ENCODE results near the gene CTR9. TPM values are rescaled to one million over a fixed set of nuclear protein-coding genes. Genes with fewer than 3 reads are reported as not detected.

The CTR9 gene
- 10 to 100 TPM; 20.9 to 28.8 (median 23.7) TPM for total RNA-seq

DNA sequence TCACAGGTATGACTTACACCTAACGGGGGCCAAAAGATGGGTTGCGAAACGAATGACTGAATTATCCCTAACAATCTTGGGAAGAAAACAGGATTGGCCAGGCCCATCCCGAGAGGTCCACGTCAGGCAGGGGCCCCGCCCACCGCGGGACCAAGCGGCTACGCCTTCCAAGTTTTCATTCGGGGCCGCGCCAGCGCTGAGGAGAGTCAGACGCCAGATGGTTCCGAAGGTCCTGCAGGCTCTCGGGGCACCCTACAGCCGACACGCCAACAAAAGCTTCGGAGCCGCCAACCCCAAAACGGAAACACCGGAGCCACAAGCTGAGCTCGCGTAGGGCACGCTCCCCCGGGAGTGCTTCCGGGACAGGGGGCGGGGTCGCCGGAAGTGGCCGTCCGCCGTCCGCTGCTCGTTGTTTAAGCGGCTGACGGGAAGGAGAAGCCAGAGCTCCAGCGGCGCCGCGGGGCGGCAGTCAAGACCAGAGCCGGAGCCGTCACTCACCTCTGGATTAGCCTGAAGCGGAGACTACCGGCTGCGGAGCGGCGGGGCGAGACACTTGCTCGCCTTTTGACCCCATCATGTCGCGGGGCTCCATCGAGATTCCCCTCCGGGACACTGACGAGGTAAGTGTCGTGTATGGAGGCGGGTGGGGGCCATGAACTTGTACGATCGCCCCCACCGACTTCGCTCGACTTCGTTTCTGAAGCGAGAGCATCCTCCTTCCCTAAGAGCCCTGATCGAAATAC lies at the start of gene CTR9:
Gene CTR9 (plus strand): TSS at position 409 of the 743 bp plus-strand sequence. CDS start 167 bp downstream, at position 576.
- DNase-seq (ENCODE audit: low spot score): peak; percentile 73
- TF ChIP-seq, protein P1, sequence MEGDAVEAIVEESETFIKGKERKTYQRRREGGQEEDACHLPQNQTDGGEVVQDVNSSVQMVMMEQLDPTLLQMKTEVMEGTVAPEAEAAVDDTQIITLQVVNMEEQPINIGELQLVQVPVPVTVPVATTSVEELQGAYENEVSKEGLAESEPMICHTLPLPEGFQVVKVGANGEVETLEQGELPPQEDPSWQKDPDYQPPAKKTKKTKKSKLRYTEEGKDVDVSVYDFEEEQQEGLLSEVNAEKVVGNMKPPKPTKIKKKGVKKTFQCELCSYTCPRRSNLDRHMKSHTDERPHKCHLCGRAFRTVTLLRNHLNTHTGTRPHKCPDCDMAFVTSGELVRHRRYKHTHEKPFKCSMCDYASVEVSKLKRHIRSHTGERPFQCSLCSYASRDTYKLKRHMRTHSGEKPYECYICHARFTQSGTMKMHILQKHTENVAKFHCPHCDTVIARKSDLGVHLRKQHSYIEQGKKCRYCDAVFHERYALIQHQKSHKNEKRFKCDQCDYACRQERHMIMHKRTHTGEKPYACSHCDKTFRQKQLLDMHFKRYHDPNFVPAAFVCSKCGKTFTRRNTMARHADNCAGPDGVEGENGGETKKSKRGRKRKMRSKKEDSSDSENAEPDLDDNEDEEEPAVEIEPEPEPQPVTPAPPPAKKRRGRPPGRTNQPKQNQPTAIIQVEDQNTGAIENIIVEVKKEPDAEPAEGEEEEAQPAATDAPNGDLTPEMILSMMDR (IDR thresholded peaks at IDR 0.05): no peak
- ATAC-seq (ENCODE audit: low FRiP score): peak; percentile 95

DNA sequence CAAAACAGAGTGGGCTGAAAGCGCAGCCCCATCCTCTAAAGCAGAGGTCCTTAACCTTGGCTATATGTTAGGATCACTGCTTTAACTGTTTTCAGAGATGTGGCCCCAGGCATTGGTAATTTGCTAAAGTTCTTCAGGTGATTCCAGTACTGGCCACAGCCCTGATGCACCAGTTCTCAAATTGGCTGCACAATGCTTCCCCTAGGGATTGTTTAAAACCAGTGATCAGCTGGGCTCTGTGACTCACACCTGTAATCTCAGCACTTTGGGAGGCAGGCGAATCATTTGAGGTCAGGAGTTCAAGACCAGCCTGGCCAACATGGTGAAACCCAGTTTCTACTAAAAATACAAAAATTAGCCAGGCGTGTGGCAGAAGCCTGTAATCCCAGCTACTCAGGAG lies 49.1 kb upstream of the CTR9 start:
- TF ChIP-seq, protein P1 (IDR thresholded peaks at IDR 0.05): no peak
- DNase-seq (ENCODE audit: low spot score) (no peak), ATAC-seq (ENCODE audit: low FRiP score) (no peak)

DNA sequence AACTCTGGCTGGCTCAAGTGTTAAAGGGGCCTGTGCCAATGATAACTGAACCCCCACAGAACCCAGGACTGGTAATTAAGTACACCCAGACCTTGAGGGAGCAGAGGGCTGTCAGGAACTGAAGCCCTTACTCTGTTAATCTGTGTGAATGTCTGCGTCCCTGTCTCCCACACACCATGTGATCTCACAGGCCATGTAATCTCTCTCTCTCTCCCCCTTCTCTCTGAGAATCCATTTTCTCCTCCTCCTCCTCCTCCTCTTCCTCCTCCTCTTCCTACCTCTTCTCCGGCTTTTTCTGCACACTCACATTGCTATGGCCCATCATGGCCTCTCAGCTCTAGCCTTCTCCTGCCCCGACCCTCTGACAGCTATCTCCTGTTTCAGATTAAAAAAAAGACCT lies 42.9 kb upstream of the CTR9 start:
- TF ChIP-seq, protein P1 (IDR thresholded peaks at IDR 0.05): no peak
- DNase-seq (ENCODE audit: low spot score) (no peak), ATAC-seq (ENCODE audit: low FRiP score) (no peak)

DNA sequence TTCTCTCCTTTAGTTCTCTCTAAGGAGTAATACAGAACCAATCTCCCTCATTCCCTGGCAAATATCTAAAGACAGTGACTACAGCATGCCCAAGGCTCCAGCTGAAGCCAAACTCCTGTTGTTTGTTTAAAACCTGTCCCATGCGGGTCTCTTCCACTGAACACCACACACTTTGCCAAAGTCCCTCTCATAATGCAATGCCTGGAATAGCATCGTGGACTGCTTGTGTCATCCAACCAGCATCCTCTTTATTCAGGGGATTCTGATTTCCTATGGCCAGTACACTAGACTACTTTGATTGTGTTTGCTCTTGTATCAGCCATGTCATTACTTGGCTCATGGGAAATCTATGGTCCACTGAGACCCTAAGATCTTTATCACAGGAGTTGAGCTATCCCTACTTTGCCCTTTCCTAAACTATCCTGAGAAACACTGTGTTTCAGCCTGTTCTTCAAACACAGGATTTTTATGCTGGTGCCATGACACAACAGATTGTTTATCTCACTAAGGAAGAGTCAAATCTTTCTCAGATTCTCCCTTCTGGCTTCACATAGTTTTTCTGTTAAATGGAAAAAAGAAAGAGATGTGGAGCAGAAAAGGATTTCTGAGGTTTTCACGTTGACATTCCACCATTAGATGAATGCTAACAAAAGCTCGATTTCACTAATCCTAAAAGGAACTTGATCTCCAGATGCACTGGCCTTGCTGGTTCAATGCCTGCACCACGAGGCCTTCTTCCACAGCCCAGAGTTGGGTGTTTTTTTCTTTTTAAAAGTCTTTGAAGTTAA lies 41.6 kb upstream of the CTR9 start:
- no peak for DNase-seq (ENCODE audit: low spot score)
- no peak for ATAC-seq (ENCODE audit: low FRiP score)
- TF ChIP-seq, protein P1 (IDR thresholded peaks at IDR 0.05): no peak

DNA sequence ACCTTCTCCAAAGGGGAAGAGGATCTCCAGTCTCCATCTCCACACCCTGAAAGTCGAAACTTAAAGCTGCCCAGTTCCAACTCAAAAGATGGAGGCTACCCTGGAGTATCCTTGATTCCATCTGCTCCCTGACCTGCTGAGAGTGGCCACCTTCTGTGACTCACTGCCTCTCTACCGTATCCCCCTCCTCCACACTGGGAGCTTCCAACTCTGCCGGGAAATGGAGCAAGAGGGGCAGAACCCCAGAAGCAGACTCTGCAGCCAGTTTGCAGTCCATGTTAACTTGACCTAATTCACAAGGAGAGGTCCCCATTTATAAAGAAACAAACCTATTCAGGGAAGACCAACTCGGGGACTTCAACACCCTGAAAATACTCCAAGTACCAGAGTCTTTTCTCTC lies 35.5 kb upstream of the CTR9 start:
- TF ChIP-seq, protein P1 (IDR thresholded peaks at IDR 0.05): no peak
- ATAC-seq (ENCODE audit: low FRiP score) (no peak), DNase-seq (ENCODE audit: low spot score) (no peak)

DNA sequence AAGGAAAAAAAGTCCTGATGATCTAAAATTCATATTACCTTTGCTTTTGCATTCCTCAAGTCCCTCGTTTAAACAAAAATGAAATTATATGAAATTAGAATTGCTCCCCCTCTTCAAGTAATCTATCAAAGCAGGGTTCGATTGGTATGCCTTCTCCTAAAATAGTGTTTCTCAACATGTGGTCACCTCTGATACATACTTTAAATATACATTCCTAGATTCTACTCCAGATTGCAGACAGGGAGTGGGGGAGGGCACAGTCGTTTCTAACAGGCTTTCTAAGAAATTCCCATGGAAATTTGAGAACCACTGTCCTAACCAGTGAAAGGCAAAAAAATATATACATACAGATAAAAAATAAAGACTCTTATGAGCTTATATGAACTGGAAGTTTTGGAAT lies 34.9 kb upstream of the CTR9 start:
- DNase-seq (ENCODE audit: low spot score) (no peak), ATAC-seq (ENCODE audit: low FRiP score) (no peak)
- TF ChIP-seq, protein P1 (IDR thresholded peaks at IDR 0.05): no peak

Data from omental fat pad (tissue), 4 donors.